NCI-H1105 (cell line): ENCODE results near the gene SPATA25.

Experiments
- DNase-seq: peaks from one replicate; lab custom pipeline; 2025; lab: John Stamatoyannopoulos, UW

Gene SPATA25

DNA sequence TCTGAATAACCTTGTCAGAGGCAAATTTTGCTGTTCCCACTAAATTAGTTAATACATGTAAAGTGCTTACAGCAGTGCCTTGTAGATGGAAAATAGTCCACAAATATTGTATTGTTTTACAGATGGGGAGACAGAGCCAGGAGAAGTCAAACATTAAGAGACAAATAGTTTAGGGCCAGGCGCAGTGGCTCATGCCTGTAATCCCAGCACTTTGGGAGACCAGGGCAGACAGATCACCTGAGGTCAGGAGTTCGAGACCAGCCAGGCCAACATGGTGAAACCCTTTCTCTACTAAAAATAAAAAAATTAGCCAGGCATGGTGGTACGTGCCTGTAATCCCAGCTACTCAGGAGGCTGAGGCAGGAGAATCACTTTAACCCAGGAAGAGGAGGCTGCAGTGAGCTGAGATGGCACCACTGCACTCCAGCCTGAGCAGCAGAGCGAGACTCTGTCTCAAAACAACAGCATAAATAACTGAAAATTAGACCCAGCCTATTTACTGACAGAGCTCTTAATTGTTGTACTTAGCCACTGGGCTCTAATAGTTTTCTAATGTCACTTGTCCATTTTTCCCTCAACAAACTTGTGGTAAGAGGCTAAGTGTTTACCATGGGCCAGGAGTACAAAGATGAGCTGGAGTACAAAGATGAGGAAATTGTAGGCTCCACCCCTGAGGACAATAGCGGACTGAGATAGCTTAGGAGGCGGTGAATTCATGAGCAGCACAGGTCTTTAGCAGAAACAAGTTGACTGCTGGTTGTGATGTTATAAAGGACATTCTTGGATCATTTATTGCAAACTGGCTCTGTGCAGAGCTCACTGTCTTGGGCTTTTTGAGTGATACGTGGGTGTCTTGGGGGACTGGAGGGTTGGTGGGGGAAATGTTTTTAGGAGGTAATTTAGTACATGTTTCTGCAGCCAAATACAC lies 23.6 kb downstream of the SPATA25 start:
- no peak for DNase-seq

DNA sequence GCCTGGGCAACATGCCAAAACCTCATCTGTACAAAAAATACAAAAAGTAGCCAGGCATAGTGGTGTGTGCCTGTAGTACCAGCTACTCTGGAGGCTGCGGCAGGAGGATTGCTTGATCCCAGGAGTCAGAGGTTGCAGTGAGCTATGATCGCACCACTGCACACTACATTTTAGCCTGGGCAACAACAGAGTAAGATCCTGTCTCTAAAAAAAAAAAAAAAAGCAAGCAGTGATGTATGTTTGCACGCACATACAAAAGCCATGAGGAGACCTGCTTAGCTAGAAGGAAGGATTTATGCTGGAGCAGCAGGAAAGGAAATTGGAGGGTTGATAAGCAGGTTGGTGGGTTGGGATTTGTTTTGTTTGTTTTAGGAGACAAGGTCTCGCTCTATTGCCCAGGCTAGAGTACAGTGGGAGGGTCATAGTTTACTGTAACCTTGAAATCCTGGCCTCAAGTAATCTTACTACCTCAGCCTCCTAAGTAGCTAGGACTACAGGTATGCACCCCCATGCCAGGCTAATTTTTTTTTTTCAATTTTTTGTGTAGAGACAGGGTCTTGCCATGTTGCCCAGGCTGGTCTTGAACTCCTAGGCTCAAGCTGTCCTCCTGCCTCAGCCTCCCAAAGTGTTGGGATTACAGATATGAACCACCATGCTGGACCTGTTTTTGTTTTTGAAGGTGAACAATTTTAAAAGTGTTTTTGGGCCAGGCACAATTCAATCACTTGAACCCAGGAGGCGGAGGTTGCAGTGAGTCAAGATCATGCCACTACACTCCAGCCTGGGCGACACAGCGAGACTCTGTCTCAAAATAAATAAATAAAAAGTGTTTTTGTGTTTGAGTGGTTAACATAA lies 26.0 kb downstream of the SPATA25 start:
- no peak for DNase-seq

DNA sequence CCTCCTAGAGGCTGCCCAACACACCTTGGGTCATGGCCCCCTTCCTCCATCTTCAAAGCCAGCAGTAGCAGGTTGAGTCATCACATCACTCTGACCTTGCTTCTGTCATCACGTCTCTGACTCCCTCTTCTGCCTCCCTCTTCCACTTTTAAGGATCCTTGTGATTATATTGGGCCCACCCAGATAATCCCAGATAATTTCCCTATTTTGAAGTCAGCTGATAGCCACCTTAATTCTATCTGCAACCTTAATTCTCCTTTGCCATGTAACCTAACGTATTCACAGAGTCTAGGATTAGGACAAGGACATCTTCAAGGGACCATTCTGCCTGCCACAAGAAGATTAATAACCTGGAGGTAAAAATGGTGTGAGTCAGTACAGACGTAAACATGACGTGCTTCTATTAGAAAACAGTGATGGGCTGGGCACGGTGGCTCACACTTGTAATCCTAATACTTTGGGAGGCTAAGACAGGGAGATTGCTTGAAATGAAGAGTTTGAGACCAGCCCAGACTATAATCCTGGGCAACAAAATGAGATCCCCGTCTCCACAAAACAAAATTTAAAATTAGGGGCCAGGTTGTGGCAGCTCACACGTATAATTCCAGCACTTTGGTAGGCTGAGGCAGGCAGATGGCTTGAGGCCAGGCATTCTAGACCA lies 26.7 kb downstream of the SPATA25 start:
- DNase-seq: peak; percentile 65

DNA sequence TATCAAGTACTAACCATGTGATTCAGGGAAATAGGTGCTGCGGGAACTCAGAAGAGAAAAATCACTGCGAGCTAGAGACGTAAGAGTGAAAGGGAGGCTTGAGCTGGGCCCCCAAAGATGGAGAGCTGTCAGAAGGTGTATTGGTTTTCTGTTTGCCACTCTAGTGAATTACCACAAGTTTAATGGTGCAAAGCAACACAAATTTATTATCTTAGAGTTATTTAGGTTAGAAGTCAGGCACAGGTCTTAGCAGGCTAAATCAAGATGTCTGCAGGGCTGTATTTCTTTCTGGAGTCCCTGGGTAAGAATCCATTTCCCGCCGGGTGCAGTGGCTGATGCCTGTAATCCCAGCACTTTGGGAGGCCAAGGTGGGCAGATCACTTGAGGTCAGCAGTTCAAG lies 27.5 kb downstream of the SPATA25 start:
- DNase-seq: no peak

DNA sequence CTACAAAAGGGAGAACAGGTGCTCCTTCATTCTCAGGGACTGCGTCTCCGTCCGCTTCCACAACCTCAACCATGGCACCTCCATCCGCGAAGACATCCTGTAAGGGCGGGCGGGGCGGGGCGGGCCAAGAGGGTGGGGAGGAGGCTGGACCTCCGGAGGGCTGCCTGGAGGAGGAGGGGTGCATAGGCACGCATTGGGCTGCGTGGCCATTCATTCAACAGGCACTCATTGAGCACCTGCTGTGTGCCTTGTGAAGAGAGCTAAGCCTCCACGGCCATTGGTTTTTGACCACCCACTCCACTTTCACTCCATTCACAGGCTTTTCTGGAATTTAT lies 29.6 kb downstream of the SPATA25 start:
- DNase-seq: no peak

DNA sequence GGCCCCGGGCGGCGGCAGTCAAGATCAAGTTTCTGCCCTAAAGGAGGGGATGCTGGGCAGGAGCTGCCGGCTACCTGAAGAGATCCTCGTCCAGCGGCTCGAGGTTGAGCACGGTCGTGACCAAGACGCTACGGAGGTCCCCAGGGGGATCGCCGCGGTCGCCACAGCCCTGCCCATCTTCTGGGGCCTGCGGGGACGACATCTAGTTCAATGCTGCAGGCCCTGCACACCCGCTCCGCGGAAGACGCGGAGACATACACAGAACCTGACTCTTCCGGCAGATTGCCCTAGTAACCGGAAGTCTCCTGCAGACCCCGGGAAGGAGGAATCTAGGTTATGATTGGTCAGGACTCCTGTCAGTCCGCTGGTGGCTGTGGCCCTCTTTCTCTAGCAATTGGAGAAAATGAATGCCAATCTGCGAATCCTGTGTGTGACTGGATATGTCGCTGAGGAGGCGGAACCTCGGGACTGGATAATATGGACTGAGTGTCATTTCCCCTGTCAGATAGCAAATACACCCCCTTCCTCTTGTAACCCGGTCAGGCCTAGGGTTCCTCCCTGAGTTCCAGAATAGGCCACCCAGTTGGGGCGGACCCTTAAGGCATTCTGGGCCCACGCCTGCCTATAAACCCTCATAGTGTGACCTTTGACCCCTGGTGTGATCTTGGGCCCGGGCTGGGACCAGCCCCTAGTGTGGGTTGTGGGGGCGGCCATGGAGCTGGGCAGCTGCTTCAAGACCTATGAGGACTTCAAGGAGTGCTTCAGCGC lies 30.1 kb downstream of the SPATA25 start, which contains the start of the genes ACOT8 and ZSWIM3:
Gene ACOT8 (minus strand): TSS at position 279 of the 768 bp plus-strand sequence. CDS start 77 bp downstream, at position 202.
Gene ZSWIM3 (plus strand): TSS at position 501 of the 768 bp plus-strand sequence. CDS start 212 bp downstream, at position 713.
- peak; percentile 100 for DNase-seq

DNA sequence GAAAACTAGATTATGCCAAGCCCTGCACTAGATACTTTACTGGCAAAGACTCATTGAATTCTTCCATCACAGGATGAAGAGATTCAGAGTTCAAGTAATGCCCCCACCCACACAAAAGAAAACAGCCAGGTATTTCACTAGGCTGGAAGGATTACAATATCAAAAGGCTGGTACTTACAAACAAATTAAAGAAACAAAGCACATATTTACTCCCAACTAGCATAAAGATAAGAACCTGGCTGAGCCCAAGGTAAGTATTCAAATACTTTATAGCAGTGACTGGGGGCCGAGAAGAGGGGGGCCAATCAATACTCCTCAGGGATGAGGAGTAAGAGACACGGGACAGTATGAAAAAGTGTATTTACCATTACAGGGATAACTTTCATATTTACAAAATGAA lies 33.9 kb downstream of the SPATA25 start:
- DNase-seq: no peak

DNA sequence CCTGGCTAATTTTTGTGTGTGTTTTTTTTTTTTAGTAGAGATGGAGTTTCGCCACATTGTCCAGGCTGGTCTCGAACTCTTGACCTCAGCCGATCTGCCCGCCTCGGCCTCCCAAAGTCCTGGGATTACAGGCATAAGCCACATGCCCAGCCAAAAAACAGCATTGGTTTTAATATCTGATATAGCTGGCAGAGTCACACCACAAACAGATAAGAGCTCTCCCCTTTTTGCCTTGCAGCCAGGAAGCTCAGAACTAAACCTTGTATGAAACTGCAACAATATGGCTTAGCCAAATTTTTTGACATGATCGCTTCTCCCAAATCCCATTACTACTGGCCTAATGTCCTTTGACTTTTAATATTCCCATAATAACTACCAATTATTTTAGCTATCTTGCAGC lies 35.1 kb downstream of the SPATA25 start:
- no peak for DNase-seq

DNA sequence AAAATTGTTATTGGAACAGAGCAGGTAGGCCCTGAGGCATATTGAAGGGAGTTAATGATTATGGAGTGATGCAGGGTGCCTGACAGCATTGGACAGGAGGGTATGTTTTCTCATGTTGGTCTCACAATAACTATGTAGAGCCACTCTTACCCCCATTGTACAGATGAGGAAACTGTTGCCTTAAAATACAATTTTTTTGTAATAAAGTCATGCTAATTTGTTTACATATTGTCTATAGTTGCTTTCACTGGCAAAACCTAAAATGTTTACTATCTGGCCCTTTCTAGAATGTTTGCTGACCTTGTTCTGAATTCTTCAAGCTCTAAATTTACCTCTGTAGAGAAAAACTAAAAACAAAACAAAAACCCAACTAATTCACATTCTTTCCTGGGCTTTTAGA lies 35.9 kb downstream of the SPATA25 start:
- no peak for DNase-seq

DNA sequence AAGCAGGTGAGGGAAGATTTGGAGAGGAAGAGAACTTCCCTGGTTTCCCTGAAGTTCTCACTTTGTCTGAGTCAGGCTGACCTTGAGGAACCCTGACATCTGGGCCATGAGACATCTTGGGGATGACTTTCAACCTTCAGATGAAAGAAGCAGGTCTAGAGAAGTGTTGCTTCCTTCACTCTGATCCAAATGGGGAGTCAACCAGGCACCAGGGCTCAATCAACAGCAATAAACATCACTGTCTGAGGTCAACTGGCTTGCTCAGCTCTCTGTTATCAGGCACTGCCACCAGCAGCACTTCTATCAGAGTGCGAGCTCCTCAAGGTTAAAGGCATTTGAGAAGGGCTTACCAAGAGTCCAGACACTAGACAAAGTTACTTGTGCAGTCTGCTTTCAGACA lies 36.5 kb downstream of the SPATA25 start:
- DNase-seq: no peak

DNA sequence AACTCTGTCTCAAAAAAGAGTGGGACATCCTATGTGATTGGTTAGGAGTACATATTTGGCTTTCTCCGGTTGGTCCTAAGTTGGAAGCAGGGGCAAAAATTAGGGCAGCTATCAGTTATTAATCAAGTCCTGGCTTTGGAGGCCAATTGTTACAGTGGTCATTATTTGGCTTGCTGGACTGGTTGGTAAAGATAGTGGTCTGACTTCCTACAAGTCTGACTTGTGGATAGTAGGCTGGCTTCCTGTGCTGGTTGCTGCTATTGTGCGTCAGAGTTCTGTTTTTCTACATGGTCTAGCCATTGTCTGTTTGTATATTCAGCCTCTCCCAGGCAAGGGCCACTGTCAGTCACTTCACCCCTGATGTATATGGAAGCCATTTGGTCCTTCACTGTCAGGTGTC lies 37.2 kb downstream of the SPATA25 start:
- no peak for DNase-seq

DNA sequence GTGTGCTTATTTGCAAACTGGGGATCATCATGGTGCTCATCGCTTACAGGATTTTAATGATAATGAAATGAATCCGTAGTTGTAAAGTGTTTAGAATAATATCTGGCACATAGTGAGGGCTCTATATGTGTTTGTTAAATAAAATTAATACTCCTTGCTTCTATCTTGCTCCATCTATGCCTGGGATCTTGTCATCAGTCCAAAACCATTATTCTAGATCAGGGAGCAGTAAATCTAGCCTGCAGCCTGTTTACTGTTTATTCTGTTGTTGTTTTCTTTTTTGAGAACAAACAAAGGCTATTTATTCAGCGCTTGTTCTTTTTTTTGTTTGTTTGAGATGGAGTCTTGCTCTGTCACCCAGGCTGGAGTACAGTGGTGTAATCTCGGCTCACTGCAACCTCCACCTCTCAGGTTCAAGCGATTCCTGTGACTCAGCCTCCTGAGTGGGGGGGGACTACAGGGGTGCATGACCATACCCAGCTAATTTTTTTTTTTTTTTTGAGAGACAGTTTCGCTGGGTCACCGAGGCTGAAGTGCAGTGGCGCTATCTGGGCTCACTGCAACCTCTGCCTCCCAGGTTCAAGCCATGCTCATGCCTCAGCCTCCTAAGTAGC lies 38.3 kb downstream of the SPATA25 start:
- DNase-seq: no peak

DNA sequence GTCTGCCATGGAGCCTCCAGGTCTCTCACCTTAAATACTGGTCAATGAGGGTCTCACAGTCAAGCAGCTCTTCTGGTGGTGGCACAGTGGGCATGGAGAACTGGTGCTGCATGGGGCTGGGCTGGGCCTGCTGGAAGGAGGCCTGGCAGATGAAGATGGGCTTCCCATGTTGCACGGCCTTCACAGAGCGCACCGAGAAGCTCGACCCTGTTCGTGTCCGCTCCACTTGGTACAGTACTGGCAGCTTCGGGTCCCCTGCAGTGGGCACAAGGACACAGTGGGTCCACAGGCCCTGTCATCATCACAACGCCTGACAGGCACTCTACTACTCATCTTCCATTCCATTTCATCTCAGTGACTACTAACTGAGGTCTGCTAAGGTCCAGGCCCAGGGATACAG lies 39.0 kb downstream of the SPATA25 start:
- DNase-seq: no peak

DNA sequence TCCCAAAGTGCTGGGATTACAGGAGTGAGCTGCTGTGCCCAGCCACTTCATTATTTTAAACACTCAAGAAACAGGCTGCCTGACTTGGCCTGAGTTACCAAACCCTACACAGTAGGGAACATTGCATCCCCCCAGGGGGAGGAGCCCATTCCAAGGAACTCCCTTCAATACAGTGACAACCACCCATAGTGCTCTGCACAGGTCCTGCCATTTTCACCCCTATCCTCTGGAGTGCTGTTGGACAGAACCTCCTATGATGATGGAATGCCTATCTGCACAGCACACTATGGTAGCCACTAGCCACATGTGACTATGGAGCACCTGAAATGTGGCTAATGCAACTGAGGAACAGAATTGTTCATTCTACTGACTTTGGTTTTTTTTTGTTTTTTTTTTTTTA lies 42.0 kb downstream of the SPATA25 start:
- no peak for DNase-seq

DNA sequence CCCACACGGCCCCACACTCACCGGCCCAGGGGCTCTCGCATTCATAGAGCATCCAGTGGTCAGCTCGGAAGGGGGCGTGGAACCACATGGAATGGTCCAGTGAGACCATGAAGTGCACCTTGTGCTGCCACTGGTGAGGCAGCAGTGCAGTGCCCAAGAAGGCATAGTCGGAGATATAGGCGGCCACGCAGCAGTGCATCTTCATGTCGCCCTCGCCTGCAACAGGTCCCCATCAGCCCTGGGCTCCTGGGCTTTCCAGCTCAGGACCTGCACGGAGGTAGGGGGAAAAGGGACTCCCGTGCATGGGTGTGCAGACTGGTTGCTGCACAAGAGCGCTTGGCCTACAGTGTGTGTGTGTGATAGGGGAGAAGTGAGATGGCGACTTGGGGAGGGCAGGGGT lies 43.9 kb downstream of the SPATA25 start:
- no peak for DNase-seq

DNA sequence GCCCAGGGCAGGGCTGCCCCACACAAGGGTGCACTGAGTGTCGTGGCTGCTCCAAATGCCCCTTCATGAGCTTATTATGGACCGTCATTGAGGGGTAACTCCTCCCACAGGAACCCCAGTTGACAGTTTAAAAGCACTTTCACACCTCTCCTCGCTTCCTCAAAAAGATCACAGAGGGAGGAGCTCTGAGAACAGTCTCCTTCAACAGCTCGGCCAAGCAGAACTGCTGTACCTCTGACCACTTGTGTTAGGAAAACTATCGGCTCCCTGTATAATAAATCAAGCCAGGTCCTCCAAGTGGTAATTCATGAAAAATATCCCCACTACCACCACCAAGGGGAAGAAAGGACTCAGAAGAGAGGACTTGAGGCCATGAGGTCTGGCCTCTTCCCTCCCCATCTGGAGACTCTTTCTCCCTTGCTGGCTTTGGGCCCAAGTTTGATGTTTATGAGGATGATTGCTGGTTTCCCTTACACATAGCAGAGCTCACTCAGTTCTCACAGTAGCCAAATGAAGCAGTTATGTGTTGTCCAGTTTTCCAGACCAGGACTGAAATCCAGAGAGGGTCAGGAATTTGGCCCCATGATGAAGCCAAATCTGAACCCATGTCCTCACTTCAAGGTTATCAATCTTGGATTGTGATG lies 45.1 kb downstream of the SPATA25 start:
- no peak for DNase-seq

DNA sequence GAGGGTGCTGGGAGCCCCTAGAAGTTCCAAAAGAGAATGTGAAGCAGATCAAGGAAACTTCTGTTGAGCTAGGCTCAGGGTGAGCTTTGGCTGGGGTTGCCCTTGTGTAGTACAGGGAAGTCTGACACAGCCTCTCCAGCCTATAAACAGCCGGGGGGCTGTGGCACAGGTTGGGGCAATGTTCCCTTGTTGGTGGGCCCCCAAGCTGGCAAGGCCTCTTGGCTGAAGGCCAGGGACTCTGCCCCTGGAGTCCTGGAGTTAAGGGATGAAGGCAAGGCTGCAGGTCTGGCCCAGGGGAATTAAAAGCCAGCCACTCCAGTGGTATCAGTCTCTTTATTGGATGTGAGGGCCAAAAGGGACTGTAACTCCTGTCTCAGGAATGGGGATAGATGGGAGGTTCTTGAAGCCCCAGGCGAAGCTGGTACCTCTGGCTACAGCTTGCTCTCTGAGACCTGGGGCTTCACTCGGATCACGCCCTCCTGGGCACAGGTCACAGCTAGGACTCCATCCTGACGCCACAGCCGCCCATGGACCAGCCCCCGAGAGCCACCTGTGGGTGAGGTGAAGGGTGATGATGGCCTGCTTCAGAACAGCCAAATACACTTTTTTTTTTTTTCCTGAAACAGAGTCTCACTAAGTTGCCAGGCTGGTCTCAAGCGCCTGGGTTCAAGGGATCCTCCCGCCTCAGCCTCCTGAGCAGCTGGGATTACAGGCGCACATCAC lies 45.9 kb downstream of the SPATA25 start:
- DNase-seq: no peak

DNA sequence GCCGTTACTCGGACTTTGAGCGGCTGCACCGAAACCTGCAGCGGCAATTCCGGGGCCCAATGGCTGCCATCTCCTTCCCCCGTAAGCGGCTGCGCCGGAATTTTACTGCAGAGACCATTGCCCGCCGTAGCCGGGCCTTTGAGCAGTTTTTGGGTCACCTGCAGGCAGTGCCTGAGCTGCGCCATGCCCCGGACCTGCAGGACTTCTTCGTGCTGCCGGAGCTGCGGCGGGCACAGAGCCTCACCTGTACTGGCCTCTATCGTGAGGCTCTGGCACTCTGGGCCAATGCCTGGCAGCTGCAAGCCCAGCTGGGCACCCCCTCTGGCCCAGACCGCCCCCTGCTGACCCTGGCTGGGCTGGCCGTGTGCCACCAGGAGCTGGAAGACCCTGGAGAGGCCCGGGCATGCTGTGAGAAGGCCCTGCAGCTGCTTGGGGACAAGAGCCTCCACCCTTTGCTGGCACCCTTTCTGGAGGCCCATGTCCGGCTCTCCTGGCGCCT lies 46.7 kb downstream of the SPATA25 start:
- no peak for DNase-seq

DNA sequence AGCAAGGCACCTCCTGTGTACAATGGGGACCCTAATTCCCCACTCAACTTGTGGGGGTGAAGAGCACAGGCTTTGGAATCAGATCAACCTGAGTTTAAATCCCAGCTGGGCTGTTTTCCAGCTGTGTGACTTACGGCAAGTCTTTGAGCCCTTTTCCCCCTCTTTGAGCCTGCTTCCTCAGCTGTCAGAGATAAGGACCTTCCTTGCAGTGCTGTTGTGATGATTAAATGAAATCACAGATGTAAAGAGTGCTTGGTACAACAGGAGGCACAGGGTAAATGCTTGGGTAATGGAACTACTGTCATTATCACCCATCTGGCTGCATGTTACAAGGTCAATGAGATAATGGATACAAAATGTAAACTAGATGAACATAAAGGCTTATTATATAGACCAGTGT lies 50.6 kb downstream of the SPATA25 start:
- no peak for DNase-seq
